ENCODE results near the gene EYA2. TPM values are rescaled to one million over a fixed set of nuclear protein-coding genes. Genes with fewer than 3 reads are reported as not detected.

Gene EYA2
- total RNA-seq, 2 donors from 2014 or later, result 30.0 to 31.0 TPM

DNA sequence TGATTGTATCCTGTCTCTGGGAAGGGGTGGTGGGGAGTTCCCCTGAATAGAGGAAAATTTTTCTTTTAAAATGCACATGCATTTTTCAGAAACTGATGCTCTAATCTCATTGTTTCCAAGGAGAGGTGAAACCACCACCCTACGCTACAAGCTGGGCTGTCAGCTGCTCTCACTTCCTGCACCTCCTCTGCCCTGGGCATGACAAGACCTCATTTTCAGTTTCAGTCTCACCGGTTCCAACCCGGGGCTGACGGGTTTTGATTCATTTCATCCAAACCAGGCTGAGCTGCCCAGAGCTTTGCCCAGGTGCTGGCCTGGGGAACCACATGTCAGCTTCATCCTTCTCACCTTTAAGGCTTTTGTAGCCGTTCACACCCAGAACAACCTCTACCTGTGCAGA lies 99.7 kb downstream of the EYA2 start:
- TF ChIP-seq, protein P1, sequence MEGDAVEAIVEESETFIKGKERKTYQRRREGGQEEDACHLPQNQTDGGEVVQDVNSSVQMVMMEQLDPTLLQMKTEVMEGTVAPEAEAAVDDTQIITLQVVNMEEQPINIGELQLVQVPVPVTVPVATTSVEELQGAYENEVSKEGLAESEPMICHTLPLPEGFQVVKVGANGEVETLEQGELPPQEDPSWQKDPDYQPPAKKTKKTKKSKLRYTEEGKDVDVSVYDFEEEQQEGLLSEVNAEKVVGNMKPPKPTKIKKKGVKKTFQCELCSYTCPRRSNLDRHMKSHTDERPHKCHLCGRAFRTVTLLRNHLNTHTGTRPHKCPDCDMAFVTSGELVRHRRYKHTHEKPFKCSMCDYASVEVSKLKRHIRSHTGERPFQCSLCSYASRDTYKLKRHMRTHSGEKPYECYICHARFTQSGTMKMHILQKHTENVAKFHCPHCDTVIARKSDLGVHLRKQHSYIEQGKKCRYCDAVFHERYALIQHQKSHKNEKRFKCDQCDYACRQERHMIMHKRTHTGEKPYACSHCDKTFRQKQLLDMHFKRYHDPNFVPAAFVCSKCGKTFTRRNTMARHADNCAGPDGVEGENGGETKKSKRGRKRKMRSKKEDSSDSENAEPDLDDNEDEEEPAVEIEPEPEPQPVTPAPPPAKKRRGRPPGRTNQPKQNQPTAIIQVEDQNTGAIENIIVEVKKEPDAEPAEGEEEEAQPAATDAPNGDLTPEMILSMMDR (IDR thresholded peaks at IDR 0.05), result no peak
- peak; percentile 46 for TF ChIP-seq POLR2AphosphoS5 (IDR thresholded peaks at IDR 0.05)
- Histone ChIP-seq H3K4me1 (replicated peaks) (peaks cover 2% of the 10 kb centered on the region), H3K27ac (no peak overlapping the region), H3K4me3 (no peak overlapping the region), H3K36me3 (no peaks in the 10 kb centered on the region), H3K27me3 (replicated peaks; ENCODE audit: insufficient read depth) (no peaks in the 10 kb centered on the region), H3K9me3 (no peaks in the 10 kb centered on the region)
- intact Hi-C loops (cut with DNase I), result no loop called here
- WGBS, result 26% methylated on average over 5 of the region's 5 CpGs
- DNase-seq (ENCODE audit: low spot score), result peak; percentile 32

DNA sequence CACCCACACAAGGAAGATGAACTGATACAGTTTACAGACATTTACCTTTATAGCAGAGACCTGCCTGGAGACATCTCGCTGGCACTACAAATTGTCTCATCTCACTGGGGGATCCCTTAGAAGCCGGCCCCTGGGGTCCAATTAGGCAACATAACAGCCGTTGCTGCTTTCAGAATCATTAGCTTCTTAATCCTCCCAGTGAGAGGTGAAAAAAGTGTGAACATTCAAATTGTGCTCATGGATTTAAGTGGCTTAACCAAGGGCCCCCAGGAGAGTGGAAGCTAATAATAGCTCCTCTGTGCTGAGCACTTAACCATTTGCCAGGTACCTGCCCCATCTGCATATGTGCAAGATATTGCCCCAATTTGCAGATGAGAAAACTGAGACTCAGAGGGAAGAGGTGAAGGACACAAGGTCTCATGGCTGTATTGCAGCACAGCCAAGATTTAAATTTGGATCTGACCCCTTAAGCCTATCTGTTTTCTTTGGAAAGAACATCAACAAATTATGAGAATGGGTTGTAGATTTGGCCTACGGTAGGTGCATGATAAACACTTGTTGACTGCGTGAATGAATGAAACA lies 101.0 kb downstream of the EYA2 start:
- Histone ChIP-seq H3K9me3 (no peaks in the 10 kb centered on the region), H3K36me3 (no peaks in the 10 kb centered on the region), H3K4me3 (no peak overlapping the region), H3K27ac (no peak overlapping the region), H3K27me3 (replicated peaks; ENCODE audit: insufficient read depth) (no peaks in the 10 kb centered on the region), H3K4me1 (replicated peaks) (peaks cover 2% of the 10 kb centered on the region)
- TF ChIP-seq POLR2A (IDR thresholded peaks at IDR 0.05) (no peak), POLR2AphosphoS5 (IDR thresholded peaks at IDR 0.05) (no peak)
- TF ChIP-seq, protein P1 (IDR thresholded peaks at IDR 0.05), result no peak
- 80% methylated on average over 5 of the region's 5 CpGs for WGBS
- DNase-seq (ENCODE audit: low spot score), result no peak
- intact Hi-C loops (cut with DNase I), result no loop called here

DNA sequence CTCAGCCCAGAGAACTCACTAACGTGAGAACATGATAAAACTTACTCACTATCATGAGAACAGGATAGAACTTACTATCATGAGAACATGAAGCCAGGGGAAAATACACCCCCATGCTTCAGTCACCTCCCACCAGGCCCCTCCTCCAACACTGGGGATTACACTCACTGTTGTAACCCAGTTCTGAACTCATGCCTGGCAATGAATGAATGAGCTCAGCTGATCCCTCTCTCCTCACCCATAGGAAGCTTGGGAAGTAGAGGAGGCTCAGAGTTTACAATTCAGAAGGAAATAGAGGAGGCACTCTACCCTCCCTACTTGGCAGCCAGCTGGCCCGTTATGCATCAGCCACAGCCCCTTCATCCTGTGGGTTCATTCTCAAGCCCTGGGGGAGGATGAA lies 102.5 kb downstream of the EYA2 start:
- Histone ChIP-seq H3K27me3 (replicated peaks; ENCODE audit: insufficient read depth) (no peaks in the 10 kb centered on the region), H3K9me3 (no peaks in the 10 kb centered on the region), H3K36me3 (no peaks in the 10 kb centered on the region), H3K4me1 (replicated peaks) (no peaks in the 10 kb centered on the region), H3K27ac (no peak overlapping the region), H3K4me3 (no peak overlapping the region)
- TF ChIP-seq, protein P1 (IDR thresholded peaks at IDR 0.05), result no peak
- TF ChIP-seq POLR2A (IDR thresholded peaks at IDR 0.05) (no peak), POLR2AphosphoS5 (IDR thresholded peaks at IDR 0.05) (no peak)
- 64% methylated on average over 2 of the region's 2 CpGs for WGBS
- DNase-seq (ENCODE audit: low spot score), result no peak
- intact Hi-C loops (cut with DNase I), result no loop called here

DNA sequence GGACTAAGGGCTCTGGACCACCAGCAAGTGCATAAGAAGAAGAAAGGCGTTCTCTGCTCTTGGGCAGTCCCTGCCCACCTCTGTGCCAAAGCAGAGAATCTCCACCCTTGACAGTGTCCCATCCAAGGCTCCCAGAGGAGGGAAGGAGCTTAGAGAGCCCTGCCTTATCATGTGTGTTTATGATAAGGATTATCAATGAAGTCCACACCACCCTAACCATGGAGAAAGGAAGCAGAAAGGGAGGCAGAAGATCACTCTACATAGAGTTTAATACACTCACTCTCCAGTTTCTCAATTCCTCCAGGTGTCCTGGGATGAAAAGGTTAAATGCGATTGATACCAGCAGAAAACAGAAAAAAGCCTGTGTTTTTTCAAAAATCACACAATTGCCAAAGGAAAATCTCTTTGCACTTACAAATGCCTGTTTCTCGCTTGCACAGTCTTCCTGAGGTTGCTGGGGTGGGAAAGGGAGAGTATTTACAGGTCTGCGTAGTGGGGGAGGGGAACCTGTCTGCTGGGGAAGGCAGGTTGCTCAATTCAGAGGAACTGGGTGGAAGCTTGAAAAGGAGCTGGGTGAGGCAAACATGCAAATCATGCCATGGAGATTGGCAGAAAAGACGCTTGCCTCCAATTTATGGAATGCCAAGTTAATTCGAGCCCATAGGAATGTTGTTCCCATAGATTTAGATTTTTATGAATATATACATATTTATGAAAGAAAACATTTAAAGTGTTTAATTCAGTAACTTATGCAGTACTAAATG lies 104.0 kb downstream of the EYA2 start:
- no peaks in the 10 kb centered on the region for H3K27me3 ChIP-seq (replicated peaks; ENCODE audit: insufficient read depth)
- no peaks in the 10 kb centered on the region for H3K36me3 ChIP-seq
- H3K4me3 ChIP-seq, result no peak overlapping the region
- TF ChIP-seq POLR2AphosphoS5 (IDR thresholded peaks at IDR 0.05) (no peak), POLR2A (IDR thresholded peaks at IDR 0.05) (no peak)
- TF ChIP-seq, protein P1 (IDR thresholded peaks at IDR 0.05), result no peak
- H3K9me3 ChIP-seq, result no peaks in the 10 kb centered on the region
- H3K27ac ChIP-seq, result no peak overlapping the region
- 52% methylated on average over 6 of the region's 6 CpGs for WGBS
- no peaks in the 10 kb centered on the region for H3K4me1 ChIP-seq (replicated peaks)
- peak; percentile 67 for DNase-seq (ENCODE audit: low spot score)
- intact Hi-C loops (cut with DNase I), result no loop called here

Data from prostate gland (tissue), 2 donors.